Measurements from ENCODE around the gene KRT2.

DNA sequence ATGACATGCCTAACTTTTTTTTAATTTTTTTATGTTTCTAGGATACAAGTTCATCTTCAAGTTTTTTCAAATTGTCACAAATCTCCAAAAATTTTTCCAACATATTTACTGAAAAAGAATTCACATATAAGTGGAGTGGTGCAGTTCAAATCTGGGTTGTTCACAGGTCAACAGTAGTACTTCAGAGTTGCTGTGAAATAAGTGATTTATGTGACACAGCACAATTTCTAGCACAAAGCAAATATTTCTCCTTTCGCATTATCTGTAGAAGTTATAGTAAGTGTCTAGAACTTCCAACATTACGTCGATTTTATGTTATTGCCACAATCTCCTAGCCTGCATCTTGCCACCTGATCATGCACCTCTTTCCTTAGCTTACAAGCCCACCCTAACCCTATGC is 9.7 kb upstream of the KRT2 start:
- TF ChIP-seq, protein P1, sequence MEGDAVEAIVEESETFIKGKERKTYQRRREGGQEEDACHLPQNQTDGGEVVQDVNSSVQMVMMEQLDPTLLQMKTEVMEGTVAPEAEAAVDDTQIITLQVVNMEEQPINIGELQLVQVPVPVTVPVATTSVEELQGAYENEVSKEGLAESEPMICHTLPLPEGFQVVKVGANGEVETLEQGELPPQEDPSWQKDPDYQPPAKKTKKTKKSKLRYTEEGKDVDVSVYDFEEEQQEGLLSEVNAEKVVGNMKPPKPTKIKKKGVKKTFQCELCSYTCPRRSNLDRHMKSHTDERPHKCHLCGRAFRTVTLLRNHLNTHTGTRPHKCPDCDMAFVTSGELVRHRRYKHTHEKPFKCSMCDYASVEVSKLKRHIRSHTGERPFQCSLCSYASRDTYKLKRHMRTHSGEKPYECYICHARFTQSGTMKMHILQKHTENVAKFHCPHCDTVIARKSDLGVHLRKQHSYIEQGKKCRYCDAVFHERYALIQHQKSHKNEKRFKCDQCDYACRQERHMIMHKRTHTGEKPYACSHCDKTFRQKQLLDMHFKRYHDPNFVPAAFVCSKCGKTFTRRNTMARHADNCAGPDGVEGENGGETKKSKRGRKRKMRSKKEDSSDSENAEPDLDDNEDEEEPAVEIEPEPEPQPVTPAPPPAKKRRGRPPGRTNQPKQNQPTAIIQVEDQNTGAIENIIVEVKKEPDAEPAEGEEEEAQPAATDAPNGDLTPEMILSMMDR (IDR thresholded peaks at IDR 0.05; ENCODE audit: low read depth, low read length, missing input control) = no peak
- TF ChIP-seq TAF1 (conservative IDR thresholded peaks at IDR 0.05) (no peak), HNF4G (IDR thresholded peaks at IDR 0.05) (no peak), SP1 (IDR thresholded peaks at IDR 0.05) (no peak), EGR1 (IDR thresholded peaks at IDR 0.05; ENCODE audit: low read depth in 2 of 2) (no peak), RAD21 (IDR thresholded peaks at IDR 0.05) (no peak), GABPA (IDR thresholded peaks at IDR 0.05 in 1 of 2, conservative IDR thresholded peaks at IDR 0.05 in 1 of 2) (no peak), YY1 (IDR thresholded peaks at IDR 0.05) (no peak), FOXA1 (IDR thresholded peaks at IDR 0.05) (no peak)
- TF ChIP-seq, protein P2, sequence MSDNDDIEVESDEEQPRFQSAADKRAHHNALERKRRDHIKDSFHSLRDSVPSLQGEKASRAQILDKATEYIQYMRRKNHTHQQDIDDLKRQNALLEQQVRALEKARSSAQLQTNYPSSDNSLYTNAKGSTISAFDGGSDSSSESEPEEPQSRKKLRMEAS (IDR thresholded peaks at IDR 0.05) = no peak
- TF ChIP-seq, protein P3, sequence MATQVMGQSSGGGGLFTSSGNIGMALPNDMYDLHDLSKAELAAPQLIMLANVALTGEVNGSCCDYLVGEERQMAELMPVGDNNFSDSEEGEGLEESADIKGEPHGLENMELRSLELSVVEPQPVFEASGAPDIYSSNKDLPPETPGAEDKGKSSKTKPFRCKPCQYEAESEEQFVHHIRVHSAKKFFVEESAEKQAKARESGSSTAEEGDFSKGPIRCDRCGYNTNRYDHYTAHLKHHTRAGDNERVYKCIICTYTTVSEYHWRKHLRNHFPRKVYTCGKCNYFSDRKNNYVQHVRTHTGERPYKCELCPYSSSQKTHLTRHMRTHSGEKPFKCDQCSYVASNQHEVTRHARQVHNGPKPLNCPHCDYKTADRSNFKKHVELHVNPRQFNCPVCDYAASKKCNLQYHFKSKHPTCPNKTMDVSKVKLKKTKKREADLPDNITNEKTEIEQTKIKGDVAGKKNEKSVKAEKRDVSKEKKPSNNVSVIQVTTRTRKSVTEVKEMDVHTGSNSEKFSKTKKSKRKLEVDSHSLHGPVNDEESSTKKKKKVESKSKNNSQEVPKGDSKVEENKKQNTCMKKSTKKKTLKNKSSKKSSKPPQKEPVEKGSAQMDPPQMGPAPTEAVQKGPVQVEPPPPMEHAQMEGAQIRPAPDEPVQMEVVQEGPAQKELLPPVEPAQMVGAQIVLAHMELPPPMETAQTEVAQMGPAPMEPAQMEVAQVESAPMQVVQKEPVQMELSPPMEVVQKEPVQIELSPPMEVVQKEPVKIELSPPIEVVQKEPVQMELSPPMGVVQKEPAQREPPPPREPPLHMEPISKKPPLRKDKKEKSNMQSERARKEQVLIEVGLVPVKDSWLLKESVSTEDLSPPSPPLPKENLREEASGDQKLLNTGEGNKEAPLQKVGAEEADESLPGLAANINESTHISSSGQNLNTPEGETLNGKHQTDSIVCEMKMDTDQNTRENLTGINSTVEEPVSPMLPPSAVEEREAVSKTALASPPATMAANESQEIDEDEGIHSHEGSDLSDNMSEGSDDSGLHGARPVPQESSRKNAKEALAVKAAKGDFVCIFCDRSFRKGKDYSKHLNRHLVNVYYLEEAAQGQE (IDR thresholded peaks at IDR 0.05) = no peak
- TF ChIP-seq, protein P4, sequence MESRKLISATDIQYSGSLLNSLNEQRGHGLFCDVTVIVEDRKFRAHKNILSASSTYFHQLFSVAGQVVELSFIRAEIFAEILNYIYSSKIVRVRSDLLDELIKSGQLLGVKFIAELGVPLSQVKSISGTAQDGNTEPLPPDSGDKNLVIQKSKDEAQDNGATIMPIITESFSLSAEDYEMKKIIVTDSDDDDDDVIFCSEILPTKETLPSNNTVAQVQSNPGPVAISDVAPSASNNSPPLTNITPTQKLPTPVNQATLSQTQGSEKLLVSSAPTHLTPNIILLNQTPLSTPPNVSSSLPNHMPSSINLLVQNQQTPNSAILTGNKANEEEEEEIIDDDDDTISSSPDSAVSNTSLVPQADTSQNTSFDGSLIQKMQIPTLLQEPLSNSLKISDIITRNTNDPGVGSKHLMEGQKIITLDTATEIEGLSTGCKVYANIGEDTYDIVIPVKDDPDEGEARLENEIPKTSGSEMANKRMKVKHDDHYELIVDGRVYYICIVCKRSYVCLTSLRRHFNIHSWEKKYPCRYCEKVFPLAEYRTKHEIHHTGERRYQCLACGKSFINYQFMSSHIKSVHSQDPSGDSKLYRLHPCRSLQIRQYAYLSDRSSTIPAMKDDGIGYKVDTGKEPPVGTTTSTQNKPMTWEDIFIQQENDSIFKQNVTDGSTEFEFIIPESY (IDR thresholded peaks at IDR 0.05) = no peak

All from liver (tissue), 3 donors.